HG03280 (cell line): ENCODE results near the gene SLC16A13.
A peak's percentile ranks its signal among the peaks of the same experiment; 100 is the strongest.
"Not testable (repeated sequence)": the region's sequence is repeated elsewhere in the genome, so short reads cannot be mapped to it uniquely, and the experiment has no call there.

Source experiments
- ATAC-seq: cut with Tn5 transposase; IDR thresholded peaks from one replicate; pipeline ENCODE4 v1.9.1; 2021; ENCODE audit warnings: mild to moderate bottlenecking, moderate library complexity; ENCODE audit not compliant: unreplicated experiment

The SLC16A13 gene

GRCh38 chr17:7035591-7036368 lies at the start of gene SLC16A13:
Gene SLC16A13 (plus strand): TSS chr17:7036015. CDS start chr17:7036383, 368 bp downstream.
- ATAC-seq: peak; percentile 85

- no peak for ATAC-seq
Measured at GRCh38 chr17:6986676-6987075, 49.1 kb upstream of the SLC16A13 start.

- no peak for ATAC-seq
Measured at GRCh38 chr17:6989779-6990178, 46.0 kb upstream of the SLC16A13 start.

GRCh38 chr17:6993613-6994056 lies 42.2 kb upstream of the SLC16A13 start:
- ATAC-seq: not testable (repeated sequence)

GRCh38 chr17:6994118-6994598 lies 41.7 kb upstream of the SLC16A13 start:
- ATAC-seq: no peak

- ATAC-seq: no peak
Measured at GRCh38 chr17:6994666-6995256, 41.1 kb upstream of the SLC16A13 start.

DNA sequence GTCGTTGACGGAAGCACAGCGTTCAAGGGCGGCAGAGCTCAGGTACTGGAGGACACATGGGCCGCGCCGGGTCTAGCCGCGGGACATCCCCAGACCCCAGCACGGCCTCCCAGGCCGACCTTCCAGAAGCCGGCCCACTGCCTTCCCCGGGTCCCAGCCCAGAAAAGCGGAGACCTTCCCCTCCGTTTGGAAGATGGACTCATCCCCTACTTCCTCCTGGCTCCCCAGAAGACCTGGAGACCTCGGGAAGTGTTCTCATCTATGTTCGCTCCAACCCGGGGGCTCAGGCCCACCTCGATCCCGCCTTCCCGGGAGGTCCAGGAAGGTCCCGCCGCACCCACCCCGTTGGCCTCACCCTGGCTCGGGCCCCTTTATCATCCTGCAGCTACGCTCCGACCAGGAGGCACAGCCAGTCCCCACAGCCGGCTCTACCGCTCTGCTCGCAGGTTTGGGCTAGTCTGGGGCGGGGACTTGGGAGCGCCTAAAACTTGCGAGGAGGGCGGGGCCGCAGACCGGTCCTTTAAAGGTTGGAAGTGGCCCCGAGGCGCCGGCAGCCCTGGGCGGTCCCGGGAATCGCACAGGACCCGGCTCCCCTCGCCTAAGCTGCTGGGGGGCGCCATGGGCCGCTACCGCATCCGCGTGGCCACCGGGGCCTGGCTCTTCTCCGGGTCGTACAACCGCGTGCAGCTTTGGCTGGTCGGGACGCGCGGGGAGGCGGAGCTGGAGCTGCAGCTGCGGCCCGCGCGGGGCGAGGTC lies 40.1 kb upstream of the SLC16A13 start, which contains the start of gene ALOX12:
ALOX12 (plus strand) TSS at position 550 of the 756 bp plus-strand sequence; CDS start at position 619, 69 bp downstream.
- no peak for ATAC-seq

GRCh38 chr17:6996256-6997011 lies 39.4 kb upstream of the SLC16A13 start:
- ATAC-seq: no peak

GRCh38 chr17:6997171-6997570 lies 38.6 kb upstream of the SLC16A13 start:
- ATAC-seq: no peak

- no peak for ATAC-seq
Measured at GRCh38 chr17:6998855-6999508, 36.8 kb upstream of the SLC16A13 start.

DNA sequence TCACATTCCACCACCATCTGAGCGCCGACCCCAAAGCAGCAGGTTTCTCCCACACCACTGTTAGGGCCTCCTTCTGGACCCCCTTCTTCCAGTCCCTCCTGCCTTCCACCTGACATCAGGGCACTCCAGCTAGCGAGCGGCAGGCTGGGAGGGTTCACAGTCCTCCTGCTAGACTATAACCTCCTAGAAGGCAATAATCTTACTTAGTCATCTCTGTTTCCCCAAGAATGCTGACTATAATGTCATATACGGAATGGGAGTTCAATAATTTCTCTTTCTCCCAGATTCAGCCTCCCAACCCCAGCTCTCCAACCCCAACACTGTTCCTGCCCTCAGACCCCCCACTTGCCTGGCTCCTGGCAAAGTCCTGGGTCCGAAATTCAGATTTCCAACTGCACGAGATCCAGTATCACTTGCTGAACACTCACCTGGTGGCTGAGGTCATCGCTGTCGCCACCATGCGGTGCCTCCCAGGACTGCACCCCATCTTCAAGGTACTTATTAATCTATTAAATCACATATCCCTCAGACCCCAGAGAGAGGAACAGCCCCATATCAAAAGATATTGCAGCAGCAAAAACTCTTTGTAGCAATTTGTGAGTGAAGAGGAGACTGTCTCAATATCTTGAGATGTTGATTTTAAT lies 34.4 kb upstream of the SLC16A13 start:
- no peak for ATAC-seq

DNA sequence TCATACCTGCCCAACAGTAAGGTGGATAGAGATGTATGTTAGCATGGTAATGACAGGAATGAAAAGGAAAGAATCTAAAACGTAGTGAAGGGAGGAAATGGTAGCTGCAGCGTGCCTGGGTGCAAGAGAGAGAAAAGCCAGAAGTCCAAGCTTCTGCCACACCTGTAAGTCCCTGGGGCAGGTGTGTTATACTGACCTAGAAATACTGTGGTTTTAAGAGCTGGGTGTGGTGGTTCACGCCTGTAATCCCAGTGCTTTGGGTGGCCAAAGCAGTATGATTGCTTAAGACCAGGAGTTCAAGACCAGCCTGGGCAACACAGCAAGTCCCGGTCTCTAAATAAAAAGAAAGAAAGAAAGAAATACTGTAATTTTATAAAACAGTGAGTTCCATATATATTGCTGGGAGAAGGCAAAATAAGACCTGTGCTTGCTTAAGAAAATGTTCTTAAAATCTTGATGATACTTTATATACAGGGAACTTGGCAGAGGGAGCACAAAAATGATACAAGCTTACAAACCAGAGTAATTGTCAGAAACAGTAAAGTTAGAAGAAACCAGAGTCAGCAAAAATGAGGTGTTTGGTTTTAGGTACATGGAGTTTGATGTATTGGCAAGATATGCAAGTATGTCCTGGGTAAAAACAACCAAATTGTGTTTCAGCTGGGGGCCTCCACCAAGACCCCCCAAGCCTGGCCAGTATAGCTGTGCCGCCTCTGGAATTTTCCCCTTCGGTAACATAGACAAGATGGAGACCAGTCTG lies 33.3 kb upstream of the SLC16A13 start:
- ATAC-seq: no peak

DNA sequence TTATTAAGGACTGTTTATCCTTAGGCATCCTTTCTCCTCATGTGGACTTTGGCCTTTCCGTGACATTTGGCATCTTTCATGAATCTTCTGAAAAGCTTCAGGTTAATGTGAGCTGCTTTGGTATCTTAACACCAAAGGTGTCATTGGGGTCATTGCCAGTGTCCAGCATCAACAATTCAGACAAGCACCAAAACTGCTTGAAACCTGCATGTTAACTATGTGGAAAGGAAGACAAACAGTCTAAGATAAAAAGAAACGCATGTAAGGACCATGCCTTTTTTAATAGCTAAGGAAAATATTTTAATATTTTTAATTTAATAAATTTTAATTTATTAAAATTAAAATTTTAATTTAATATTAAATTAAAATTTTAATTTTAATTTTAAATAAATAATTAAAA lies 32.1 kb upstream of the SLC16A13 start:
- no peak for ATAC-seq

GRCh38 chr17:7004398-7005253 lies 31.2 kb upstream of the SLC16A13 start:
- peak; percentile 72 for ATAC-seq

DNA sequence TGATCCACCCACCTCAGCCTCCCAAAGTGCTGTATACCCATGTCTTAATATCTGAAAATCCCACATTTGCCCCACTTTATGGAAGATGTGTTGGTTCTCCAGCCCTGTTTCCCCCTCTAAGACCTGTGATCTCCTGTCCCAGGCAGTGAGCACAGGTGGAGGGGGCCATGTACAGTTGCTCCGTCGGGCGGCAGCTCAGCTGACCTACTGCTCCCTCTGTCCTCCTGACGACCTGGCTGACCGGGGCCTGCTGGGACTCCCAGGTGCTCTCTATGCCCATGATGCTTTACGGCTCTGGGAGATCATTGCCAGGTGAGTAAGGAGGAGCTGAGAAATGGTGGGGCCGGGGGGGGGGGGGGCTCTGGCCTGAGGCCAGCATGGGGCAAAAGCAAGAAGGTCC lies 30.1 kb upstream of the SLC16A13 start:
- no peak for ATAC-seq

GRCh38 chr17:7007143-7007542 lies 28.7 kb upstream of the SLC16A13 start:
- no peak for ATAC-seq

GRCh38 chr17:7010523-7010922 lies 25.3 kb upstream of the SLC16A13 start:
- ATAC-seq: no peak

GRCh38 chr17:7011415-7011814 lies 24.4 kb upstream of the SLC16A13 start:
- no peak for ATAC-seq
